Activated CD4-positive, alpha-beta memory T cell treated with anti-CD3 and anti-CD28 coated beads, Interleukin-2, amount 10 ng/mL, durations not matched to agents 7 days and 5 days (primary cell): Measurements from ENCODE around the gene JUN. TPM values are rescaled to one million over a fixed set of nuclear protein-coding genes. Genes with fewer than 3 reads are reported as not detected.

ENCODE experiments used
- CTCF ChIA-PET: fragments of 350-600 bp; sonication (Branson Sonifier 250); formaldehyde crosslinking; loops from one replicate; lab custom pipeline; 2021; ENCODE audit warnings: antibody characterized with exemption, inconsistent platforms; lab: Charles Lee
- POLR2A ChIA-PET: fragments of 350-600 bp; sonication (Branson Sonifier 250); formaldehyde crosslinking; loops from one replicate; lab custom pipeline; 2021; ENCODE audit warnings: antibody characterized with exemption; lab: Charles Lee
- DNase-seq: peaks from one replicate; pipeline ENCODE4 v3.0.0-alpha.2; 2020
- H3K27ac Mint-ChIP-seq: one replicate; pipeline ENCODE4 v1.8.0; 2021; ENCODE audit warnings: mild to moderate bottlenecking, mixed read lengths
- H3K27me3 Mint-ChIP-seq: one replicate; pipeline ENCODE4 v1.8.0; 2021; ENCODE audit warnings: mixed read lengths
- H3K36me3 Mint-ChIP-seq: one replicate; pipeline ENCODE4 v1.8.0; 2021; ENCODE audit warnings: low read depth, mixed read lengths
- H3K4me1 Mint-ChIP-seq: one replicate; pipeline ENCODE4 v1.8.0; 2021; ENCODE audit warnings: mixed read lengths
- H3K4me3 Mint-ChIP-seq: one replicate; pipeline ENCODE4 v1.8.0; 2021; ENCODE audit warnings: mild to moderate bottlenecking, mixed read lengths
- H3K9me3 Mint-ChIP-seq: one replicate; pipeline ENCODE4 v1.8.0; 2021; ENCODE audit warnings: mixed read lengths
- total RNA-seq, 2 experiments: library from RNA; stranded (reverse); gene quantifications; one replicate each; pipeline ENCODE4 v1.2.3, GENCODE V29; 2021

Gene JUN
- total RNA-seq, 2 experiments from 2014 or later, result 31.1 to 32.3 TPM

DNA sequence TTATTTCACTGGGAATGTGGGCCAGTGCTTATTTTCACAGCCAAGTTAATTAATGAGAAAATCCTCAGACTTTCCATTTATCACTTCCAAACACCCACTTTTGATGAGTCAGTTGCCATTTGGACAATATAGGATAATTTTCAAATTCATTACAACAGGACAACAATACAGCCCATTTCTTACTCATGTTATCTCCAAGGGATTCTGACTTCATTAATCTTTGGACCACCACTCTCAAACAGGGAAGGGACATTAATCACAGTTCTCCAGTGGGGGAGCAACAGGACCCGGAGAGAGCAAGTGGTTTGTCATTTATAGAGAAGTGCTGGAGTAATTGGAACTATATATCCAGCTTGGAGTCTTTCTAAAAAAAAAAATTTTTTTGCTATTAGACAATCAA lies 38.7 kb downstream of the JUN start:
- ChIA-PET CTCF (no interaction called here), POLR2A (no interaction called here)
- Mint-ChIP-seq H3K9me3 (no peaks in the 10 kb centered on the region), H3K4me3 (no peak overlapping the region), H3K27ac (no peak overlapping the region), H3K4me1 (peaks cover 6% of the 10 kb centered on the region), H3K36me3 (no peaks in the 10 kb centered on the region), H3K27me3 (peaks cover 23% of the 10 kb centered on the region)
- no peak for DNase-seq

DNA sequence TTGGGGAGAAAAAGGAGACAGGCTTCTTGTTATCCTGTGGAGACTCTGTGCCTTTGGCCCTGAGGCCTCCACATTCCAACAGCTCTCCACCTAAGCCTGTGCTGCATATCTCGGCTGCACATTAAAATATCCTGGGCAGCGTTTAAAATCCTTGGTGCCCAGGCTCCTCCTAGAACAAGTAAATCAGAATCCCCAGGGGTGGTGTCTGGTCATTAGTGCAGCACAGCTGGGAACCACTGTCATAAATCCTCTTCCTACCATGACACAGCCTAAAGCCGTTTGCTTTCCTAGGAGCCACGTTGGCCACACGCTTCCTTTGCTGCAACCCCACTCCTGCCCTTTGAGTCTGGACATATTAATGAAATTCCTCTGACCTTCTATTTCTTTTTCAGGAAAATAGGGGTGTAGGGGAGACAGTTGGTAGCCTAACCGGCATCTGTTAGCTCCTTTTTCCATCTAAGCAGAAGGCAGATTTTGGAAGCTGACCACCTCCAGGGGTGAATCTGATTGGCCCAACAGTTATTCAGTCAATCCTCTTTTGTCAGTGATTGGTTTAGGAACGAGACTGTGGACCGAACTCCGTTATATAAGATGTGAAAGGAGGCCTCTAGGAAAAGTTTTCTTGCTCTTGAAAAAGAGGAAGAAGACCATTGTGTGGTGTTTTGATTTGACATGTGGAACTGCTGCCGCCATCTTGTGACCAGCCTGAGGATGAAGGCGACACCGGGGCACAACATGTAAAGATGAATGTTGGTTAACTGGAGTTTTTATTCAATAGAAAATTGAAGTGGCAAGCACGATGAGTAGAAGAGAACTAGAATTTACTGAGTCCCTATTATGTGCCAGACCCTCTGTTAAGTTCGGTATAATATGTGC lies 41.9 kb downstream of the JUN start:
- POLR2A ChIA-PET, result interaction anchor here (0.6 kb wide), 1 partner anchor 699 kb away, joined by 3 read pairs; no protein-coding TSS in a partner anchor
- H3K36me3 Mint-ChIP-seq, result no peaks in the 10 kb centered on the region

DNA sequence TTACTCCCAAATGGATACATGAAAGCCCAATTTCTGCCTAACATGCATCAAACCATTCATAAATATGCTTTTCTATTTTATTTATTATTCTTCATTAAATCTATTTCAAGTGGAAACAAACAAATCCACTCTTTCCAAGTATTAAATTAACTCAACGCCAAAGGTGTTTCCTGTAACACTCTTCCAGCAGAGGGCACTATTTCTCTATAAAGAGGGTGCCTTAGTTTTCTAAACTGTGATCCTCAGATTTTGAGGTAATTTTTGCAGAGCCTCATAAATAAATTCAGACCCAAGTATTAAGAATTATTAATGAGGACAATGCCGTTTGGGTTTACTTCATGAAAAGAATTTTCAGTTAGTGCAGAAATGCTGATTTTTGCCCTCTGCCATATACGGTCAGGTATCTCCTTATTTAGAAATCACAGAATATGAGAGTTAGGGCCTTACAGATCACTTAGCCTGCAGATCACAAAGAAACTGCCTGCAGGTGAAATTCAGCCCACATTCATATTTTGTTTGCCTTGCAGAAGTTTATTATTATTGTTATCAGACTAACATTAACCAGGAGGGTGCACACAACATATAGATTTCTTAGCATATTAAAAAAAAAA lies 43.9 kb downstream of the JUN start:
- ChIA-PET POLR2A (interaction anchor here (1.0 kb wide), 1 partner anchor 170 kb away, joined by 3 read pairs; no protein-coding TSS in a partner anchor), CTCF (interaction anchor here (0.6 to 2.3 kb wide), 11 partner anchors 15 to 1019 kb away, joined by 3 to 11 read pairs (median 4); no protein-coding TSS in a partner anchor)
- H3K27me3 Mint-ChIP-seq, result peaks cover 14% of the 10 kb centered on the region
- no peaks in the 10 kb centered on the region for H3K9me3 Mint-ChIP-seq
- H3K4me3 Mint-ChIP-seq, result no peak overlapping the region
- no peak overlapping the region for H3K27ac Mint-ChIP-seq
- DNase-seq, result no peak
- peaks cover 10% of the 10 kb centered on the region for H3K4me1 Mint-ChIP-seq
- no peaks in the 10 kb centered on the region for H3K36me3 Mint-ChIP-seq

More for the DNA sequence above, 41.9 kb downstream of the JUN start:
- CTCF ChIA-PET, result interaction anchor here (0.7 to 2.3 kb wide), 6 partner anchors 26 to 1019 kb away, joined by 3 to 11 read pairs (median 6); no protein-coding TSS in a partner anchor
- no peaks in the 10 kb centered on the region for H3K9me3 Mint-ChIP-seq
- peaks cover 4% of the 10 kb centered on the region for H3K4me1 Mint-ChIP-seq
- H3K27ac Mint-ChIP-seq, result no peak overlapping the region
- no peak for DNase-seq
- H3K27me3 Mint-ChIP-seq, result peaks cover 26% of the 10 kb centered on the region
- H3K4me3 Mint-ChIP-seq, result no peak overlapping the region

DNA sequence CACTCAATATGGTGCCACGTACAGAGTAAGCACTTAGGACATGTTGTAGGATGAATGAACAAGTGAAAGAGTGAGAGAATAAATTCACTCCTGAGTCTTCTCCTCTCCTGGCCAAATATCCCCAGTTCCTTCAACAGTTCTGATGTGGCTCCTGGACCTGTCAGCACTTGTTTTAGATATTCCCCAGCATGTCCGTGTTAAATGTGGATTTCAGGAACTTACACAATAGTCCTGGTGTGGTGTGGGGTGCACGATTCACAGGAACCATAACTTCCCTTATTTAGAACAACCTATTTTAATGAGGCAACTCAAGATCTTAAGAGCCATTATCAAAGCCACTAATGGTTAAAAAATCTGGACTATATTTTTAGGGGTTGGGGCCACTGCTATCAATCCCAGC lies 45.0 kb downstream of the JUN start:
- POLR2A ChIA-PET, result no interaction called here

DNA sequence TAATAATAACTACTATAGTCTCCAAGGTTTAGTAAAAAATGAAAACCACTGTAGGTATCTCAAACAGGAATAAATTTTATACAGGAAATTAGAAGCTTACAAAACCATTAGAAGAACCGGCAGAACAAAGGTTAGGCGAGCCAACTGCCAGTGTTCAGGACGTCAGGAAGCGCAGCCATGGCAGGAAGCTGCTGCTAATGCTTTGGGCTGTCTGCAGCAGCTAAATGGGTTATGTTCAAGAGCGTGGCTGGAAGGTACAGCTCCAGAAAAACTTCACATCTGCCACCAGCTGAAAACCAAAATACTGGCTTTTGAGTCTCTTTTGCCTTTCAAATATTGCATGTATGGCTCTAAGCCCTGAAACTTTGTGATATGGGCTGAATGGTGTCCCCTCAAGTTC lies 48.3 kb downstream of the JUN start:
- peaks cover 4% of the 10 kb centered on the region for H3K27me3 Mint-ChIP-seq
- H3K27ac Mint-ChIP-seq, result no peak overlapping the region
- no peaks in the 10 kb centered on the region for H3K9me3 Mint-ChIP-seq
- no peak overlapping the region for H3K4me3 Mint-ChIP-seq
- no peak for DNase-seq
- peaks cover 14% of the 10 kb centered on the region for H3K4me1 Mint-ChIP-seq
- H3K36me3 Mint-ChIP-seq, result no peaks in the 10 kb centered on the region
- CTCF ChIA-PET, result interaction anchor here (1.0 kb wide), 1 partner anchor 83 kb away, joined by 3 read pairs; no protein-coding TSS in a partner anchor
- POLR2A ChIA-PET, result no interaction called here

More for the DNA sequence above, 45.0 kb downstream of the JUN start:
- Mint-ChIP-seq H3K27me3 (peaks cover 7% of the 10 kb centered on the region), H3K4me1 (peaks cover 10% of the 10 kb centered on the region), H3K4me3 (no peak overlapping the region), H3K9me3 (no peaks in the 10 kb centered on the region), H3K27ac (no peak overlapping the region), H3K36me3 (no peaks in the 10 kb centered on the region)
- no peak for DNase-seq
- CTCF ChIA-PET, result interaction anchor here (0.6 to 1.9 kb wide), 8 partner anchors 16 to 1022 kb away, joined by 3 to 11 read pairs (median 4); no protein-coding TSS in a partner anchor

DNA sequence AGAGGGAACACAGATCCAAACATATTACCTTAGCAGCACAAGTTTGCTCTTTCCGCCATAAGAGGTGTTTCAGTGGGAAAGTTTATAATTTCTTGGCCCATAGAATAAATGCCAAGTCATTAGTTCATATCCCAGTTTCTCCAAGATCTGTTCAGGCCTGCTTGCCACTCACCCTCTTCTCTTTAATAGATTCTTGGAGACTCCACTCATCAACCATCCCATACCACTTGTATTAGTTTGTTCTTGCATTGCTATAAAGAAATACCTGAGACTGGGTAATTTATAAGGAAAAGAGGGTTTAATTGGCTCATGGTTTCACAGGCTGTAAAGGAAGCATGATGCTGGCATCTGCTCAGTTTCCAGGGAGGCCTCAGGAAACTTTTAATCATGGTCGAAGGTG lies 49.2 kb downstream of the JUN start:
- POLR2A ChIA-PET, result no interaction called here
- no peaks in the 10 kb centered on the region for H3K9me3 Mint-ChIP-seq
- no peak overlapping the region for H3K4me3 Mint-ChIP-seq
- DNase-seq, result no peak
- H3K27me3 Mint-ChIP-seq, result peaks cover 4% of the 10 kb centered on the region
- CTCF ChIA-PET, result no interaction called here
- no peak overlapping the region for H3K27ac Mint-ChIP-seq
- no peaks in the 10 kb centered on the region for H3K36me3 Mint-ChIP-seq
- H3K4me1 Mint-ChIP-seq, result peaks cover 14% of the 10 kb centered on the region

DNA sequence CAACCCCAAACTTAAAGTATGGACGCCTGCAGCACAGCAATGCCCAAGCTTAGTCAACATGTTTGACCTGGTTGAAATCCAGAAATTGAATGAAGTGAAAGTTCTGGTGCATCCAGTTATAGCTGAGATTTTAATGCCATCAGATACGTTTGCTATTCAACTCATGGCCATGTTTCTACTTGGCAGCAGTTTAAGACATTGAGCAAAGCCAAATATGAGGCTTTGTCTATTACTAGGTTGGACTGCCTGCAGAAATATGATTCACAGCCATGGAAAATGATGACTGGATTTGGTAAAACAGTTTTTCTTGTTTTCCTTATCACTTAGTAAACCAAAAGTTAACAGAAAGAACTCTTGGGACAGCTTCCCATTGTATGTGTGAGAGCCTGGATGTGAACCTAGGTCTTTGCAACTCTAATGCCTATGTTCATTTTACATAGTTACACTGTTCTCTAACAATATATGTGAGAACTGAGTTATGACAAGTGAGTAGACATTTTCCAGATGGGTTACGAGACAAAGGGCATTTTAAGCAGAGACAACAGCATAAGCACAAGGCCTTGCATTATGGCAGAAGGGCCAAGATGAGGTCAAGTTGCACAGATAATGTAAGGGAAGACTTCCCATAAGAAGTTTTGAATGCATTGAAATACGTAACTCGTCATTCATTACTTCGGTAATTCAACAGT lies 51.6 kb downstream of the JUN start:
- no peak for DNase-seq
- CTCF ChIA-PET, result no interaction called here
- Mint-ChIP-seq H3K4me3 (no peak overlapping the region), H3K36me3 (no peaks in the 10 kb centered on the region), H3K27ac (no peak overlapping the region), H3K4me1 (peaks cover 19% of the 10 kb centered on the region), H3K27me3 (no peaks in the 10 kb centered on the region), H3K9me3 (no peaks in the 10 kb centered on the region)
- POLR2A ChIA-PET, result no interaction called here

Other genes starting within 250 kb of the JUN start
- 10 to 100 TPM; 21.9 to 23.1 TPM for gene OMA1, start 237.3 kb downstream of the JUN start, total RNA-seq
- not detected for gene TACSTD2, start 206.8 kb downstream of the JUN start, total RNA-seq
- 10 to 100 TPM; 45.2 to 50.5 TPM for gene MYSM1, start 84.0 kb downstream of the JUN start, total RNA-seq